GM18508 (cell line): Measurements from ENCODE around the gene CCL25.

Experiments
- ATAC-seq: cut with Tn5 transposase; IDR thresholded peaks from one replicate; pipeline ENCODE4 v1.9.1; 2021; ENCODE audit warnings: moderate number of reproducible peaks; ENCODE audit not compliant: insufficient read depth, unreplicated experiment

CCL25 gene

DNA sequence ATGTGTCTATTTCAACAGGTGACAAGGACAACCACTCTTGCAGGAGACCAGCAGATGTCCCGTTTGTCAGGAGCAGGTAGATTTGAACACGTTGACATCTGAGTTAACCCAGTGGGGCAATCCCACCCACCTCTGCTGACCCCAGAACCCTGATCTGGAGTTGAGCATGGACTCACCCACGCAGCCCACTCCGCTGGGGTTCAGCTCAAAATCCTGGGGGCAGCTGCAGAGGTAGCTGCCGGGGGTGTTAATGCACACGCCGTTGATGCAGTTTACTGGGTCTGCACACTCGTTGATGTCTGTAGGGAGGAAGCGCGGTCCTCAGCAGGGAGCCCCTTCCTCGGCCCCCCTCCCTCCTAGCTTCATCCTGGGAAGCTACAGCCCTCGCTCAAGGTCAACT is 56.9 kb downstream of the CCL25 start:
- no peak for ATAC-seq

DNA sequence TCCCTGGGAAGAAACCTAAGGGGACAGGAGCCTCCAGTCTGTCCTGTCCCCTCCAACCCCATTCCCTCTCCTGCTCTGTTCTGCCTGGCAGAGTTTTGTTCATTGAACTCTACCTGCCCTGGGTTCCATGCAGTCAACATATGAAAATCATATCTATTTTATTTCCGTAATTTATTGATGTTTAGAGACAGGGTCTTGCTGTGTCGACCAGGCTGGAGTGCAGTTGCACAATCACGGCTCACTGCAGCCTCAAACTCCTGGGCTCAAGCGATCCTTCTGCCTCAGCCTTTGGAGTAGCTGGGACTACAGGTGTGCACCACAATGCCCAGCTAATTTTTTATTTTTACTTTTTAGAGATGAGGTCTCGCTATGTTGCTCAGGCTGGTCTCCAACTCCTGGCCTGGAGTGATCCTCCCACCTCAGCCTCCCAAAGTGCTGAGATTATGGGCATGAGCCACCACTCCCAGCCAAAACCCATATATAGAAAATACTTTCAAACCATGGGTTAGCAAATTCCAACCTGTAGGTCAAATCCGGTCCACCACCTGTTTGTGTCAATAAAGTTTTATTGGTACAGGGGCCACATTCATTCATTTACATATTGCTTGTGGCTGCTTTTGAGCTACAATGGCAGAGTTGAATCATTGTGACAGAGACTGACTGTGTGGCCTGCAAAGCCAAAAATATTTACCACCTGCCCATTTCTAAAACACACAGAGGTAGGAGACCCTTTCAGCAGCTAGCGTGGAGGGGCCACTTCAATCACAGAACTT is 57.5 kb downstream of the CCL25 start:
- no peak for ATAC-seq

DNA sequence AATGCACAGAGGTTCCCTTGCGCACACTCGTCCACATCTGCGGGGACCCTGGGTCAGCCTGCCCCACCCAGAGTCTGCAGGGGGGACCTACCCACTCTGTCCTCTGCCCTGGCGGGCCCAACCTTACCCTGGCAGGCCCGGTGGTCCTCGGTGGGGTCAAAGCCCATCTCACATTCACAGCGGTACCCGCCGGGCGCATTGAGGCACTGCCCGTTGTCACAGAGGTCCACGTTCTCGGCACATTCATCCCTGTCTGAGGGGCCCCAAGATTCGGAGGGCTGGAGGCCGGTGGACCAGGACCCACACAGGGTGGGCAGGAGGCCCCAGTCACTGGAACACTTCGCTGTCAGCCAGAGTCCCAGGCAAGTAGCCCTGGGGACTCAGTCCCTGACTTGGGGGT is 58.4 kb downstream of the CCL25 start:
- no peak for ATAC-seq

DNA sequence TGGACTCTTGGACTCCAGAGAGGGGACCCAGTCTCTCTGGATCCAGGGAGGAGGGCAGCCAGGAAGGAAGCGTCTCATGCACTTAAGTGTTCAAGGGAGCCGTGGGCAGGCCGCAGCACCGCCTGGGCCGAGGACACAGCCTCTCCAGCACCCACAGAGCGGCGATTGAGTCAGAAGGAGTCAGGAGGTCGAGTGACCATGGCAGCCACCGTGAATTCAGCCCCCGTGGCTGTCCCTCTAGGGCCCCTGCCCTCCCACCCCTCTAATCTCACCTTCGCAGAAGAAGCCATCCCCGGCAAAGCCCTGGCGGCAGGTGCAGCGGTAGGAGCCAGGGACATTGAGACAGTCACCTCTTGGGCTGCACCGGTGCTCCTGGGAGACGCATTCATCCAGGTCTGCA is 58.8 kb downstream of the CCL25 start:
- ATAC-seq: no peak
